Lung (tissue), 12 donors: ENCODE results near the gene DSEL. TPM values are rescaled to one million over a fixed set of nuclear protein-coding genes. Genes with fewer than 3 reads are reported as not detected.

Source experiments
- ATAC-seq: fragments of 200-7000 bp; cut with Tn5 transposase; one replicate; pipeline ENCODE4 v1.9.1; 2020; ENCODE audit warnings: moderate number of reproducible peaks; ENCODE audit not compliant: insufficient read depth, low FRiP score
- DNase-seq, 3 donors: peaks; one replicate each; pipeline ENCODE4 v3.0.0-alpha.2; 2013 to 2017
- H3K27ac ChIP-seq, 2 donors: one replicate each; pipeline ENCODE4 v1.5.1; 2013; ENCODE audit warnings: mild to moderate bottlenecking in 2 of 2, moderate library complexity in 2 of 2, control low read depth in 1 of 2, inconsistent platforms in 1 of 2, low read depth in 1 of 2, low read length in 1 of 2
- H3K27me3 ChIP-seq, 3 donors: one replicate each; pipeline ENCODE4 v1.5.1; 2013; ENCODE audit warnings: low read length in 2 of 3; ENCODE audit not compliant: control insufficient read depth in 3 of 3, insufficient read depth in 3 of 3
- H3K36me3 ChIP-seq, 4 donors: one replicate each; pipeline ENCODE4 v1.5.1; 2013; ENCODE audit warnings: low read length in 4 of 4, mild to moderate bottlenecking in 1 of 4, moderate library complexity in 1 of 4; ENCODE audit not compliant: control insufficient read depth in 4 of 4, insufficient read depth in 4 of 4
- H3K4me1 ChIP-seq, 5 donors: one replicate each; pipeline ENCODE4 v1.5.1; 2013; ENCODE audit warnings: low read length in 5 of 5, mild to moderate bottlenecking in 2 of 5, moderate library complexity in 1 of 5; ENCODE audit not compliant: control insufficient read depth in 5 of 5, insufficient read depth in 5 of 5
- H3K4me3 ChIP-seq: one replicate; pipeline ENCODE4 v1.5.1; 2013; ENCODE audit warnings: mild to moderate bottlenecking, control low read depth, moderate library complexity
- H3K9ac ChIP-seq, 2 donors: one replicate each; pipeline ENCODE4 v1.5.1; 2013; ENCODE audit warnings: low read length in 2 of 2, control low read depth in 1 of 2; ENCODE audit not compliant: insufficient read depth in 1 of 2
- H3K9me3 ChIP-seq, 4 donors: one replicate each; pipeline ENCODE4 v1.5.1; 2013; ENCODE audit warnings: low read length in 3 of 4, mild to moderate bottlenecking in 1 of 4, moderate library complexity in 1 of 4; ENCODE audit not compliant: control insufficient read depth in 4 of 4, insufficient read depth in 3 of 4
- CTCF ChIP-seq: IDR thresholded peaks from 2 replicates; pipeline ENCODE4 v1.5.1; 2012; ENCODE audit warnings: mild to moderate bottlenecking; ENCODE audit errors: control extremely low read depth, extremely low read depth
- WGBS, 2 donors: extraction: QIAGEN DNeasy Blood & Tissue Kit; methylation state at CpG; one replicate each; pipeline ENCODE4 v1.1.7; 2013; 5-methylcytosine and 5-hydroxymethylcytosine counted together
- polyA plus RNA-seq, 2 donors: library from polyadenylated mRNA; stranded (reverse); fragments of 200-250 nt; gene quantifications; one replicate each; pipeline ENCODE4 v1.2.1, GENCODE V29; 2013
- total RNA-seq, 2 donors: library from RNA; depleted of rRNA in 1 of 2; stranded (reverse); fragments of >200 nt in 1 of 2; gene quantifications; one replicate each; pipeline ENCODE4 v1.2.1, GENCODE V29; 2014 to 2021
- donor health status: control.
- donor health status: control.
- donor health status: Bipolar disorder and iron deficiency.
- donor health status: healthy.
- donor health status: DM: yes; HTN: yes; CAD: no.

The DSEL gene
- total and polyA plus RNA-seq, 4 donors, result 1.4 to 13.0 (median 5.6) TPM

GRCh38 chr18:67525328-67526099 lies 9.0 kb upstream of the DSEL start:
- Histone ChIP-seq H3K9ac (no peak overlapping the region), H3K9me3 (no peaks in the 10 kb centered on the region), H3K4me1 (peaks cover 0 to 11% (median 2%) of the 10 kb centered on the region in 5 donors), H3K27ac (peak overlapping the region; percentile 57 to 73), H3K27me3 (no peaks in the 10 kb centered on the region), H3K4me3 (no peak overlapping the region), H3K36me3 (no peaks in the 10 kb centered on the region)
- no peak for TF ChIP-seq CTCF
- 61 to 80% methylated on average over 3 of the region's 3 CpGs for WGBS, 2 donors
- peak; percentile 81 for ATAC-seq
- DNase-seq, result peak; percentile 66 to 84 (median 78)

GRCh38 chr18:67520351-67520921 lies 3.9 kb upstream of the DSEL start:
- WGBS, 2 donors, result 63 to 75% methylated on average over 2 of the region's 2 CpGs

GRCh38 chr18:67519592-67519991 lies 3.1 kb upstream of the DSEL start:
- no peak overlapping the region for H3K9ac ChIP-seq
- H3K9me3 ChIP-seq, result no peaks in the 10 kb centered on the region
- DNase-seq, result peak in 2 of 3 donors; percentile 26 to 68
- peaks cover 0 to 31% (median 3%) of the 10 kb centered on the region in 5 donors for H3K4me1 ChIP-seq
- WGBS, 2 donors, result 82 to 95% methylated on average over 2 of the region's 2 CpGs
- no peaks in the 10 kb centered on the region for H3K36me3 ChIP-seq
- no peak for ATAC-seq
- no peak overlapping the region for H3K4me3 ChIP-seq
- TF ChIP-seq CTCF, result no peak
- H3K27ac ChIP-seq, result no peak overlapping the region
- H3K27me3 ChIP-seq, result no peaks in the 10 kb centered on the region

More at GRCh38 chr18:67520351-67520921, 3.9 kb upstream of the DSEL start:
- H3K4me1 ChIP-seq, result peaks cover 0 to 26% (median 3%) of the 10 kb centered on the region in 5 donors
- H3K27ac ChIP-seq, result no peak overlapping the region
- no peak overlapping the region for H3K9ac ChIP-seq
- no peaks in the 10 kb centered on the region for H3K36me3 ChIP-seq
- no peak for ATAC-seq
- TF ChIP-seq CTCF, result no peak
- H3K27me3 ChIP-seq, result no peaks in the 10 kb centered on the region
- no peaks in the 10 kb centered on the region for H3K9me3 ChIP-seq
- DNase-seq, result peak in 2 of 3 donors; percentile 70 to 75
- no peak overlapping the region for H3K4me3 ChIP-seq
